ENCODE measurements around the gene SLC25A40. TPM values are rescaled to one million over a fixed set of nuclear protein-coding genes. Genes with fewer than 3 reads are reported as not detected.
A peak's percentile ranks its signal among the peaks of the same experiment; 100 is the strongest.

Gene SLC25A40
- total and polyA plus RNA-seq, 2 of the 13 experiments (the other 11 are each of a cell fraction or from before 2014, with no cell fraction given) = 12.9 to 13.6 TPM

GRCh38 chr7:87878208-87878735 lies 2.1 kb upstream of the SLC25A40 start:
- Histone ChIP-seq H2AFZ (ENCODE audit: low read length) (no peak overlapping the region), H3K4me3 (replicated peaks in 1 of 3; ENCODE audit: insufficient read depth in 1 of 3, low read depth in 2 of 3, low read length in 3 of 3) (peak overlapping the region; percentile 86 to 92 (median 92); a peak in 5 of 6 replicates), H3K79me2 (ENCODE audit: insufficient read depth, low read length) (peaks cover 78% of the 10 kb centered on the region), H3K9me3 (ENCODE audit: low read length) (no peaks in the 10 kb centered on the region), H3K9ac (ENCODE audit: insufficient read depth, low read depth, low read length) (peak overlapping the region; percentile 89; the same call in 1 of the 2 replicates), H4K20me1 (ENCODE audit: insufficient read depth, low read length) (no peaks in the 10 kb centered on the region), H3K4me1 (ENCODE audit: insufficient read depth, low read length) (peaks cover 59% of the 10 kb centered on the region), H3K36me3 (replicated peaks in 1 of 2; ENCODE audit: control insufficient read depth in 1 of 2, insufficient read depth in 2 of 2, low read length in 2 of 2) (peaks cover 2 to 11% of the 10 kb centered on the region in 2 experiments; a peak in 3 of 5 replicates), H3K27me3 (ENCODE audit: control insufficient read depth in 1 of 2, insufficient read depth in 2 of 2, low read length in 2 of 2) (no peaks in the 10 kb centered on the region; a peak in 1 of 5 replicates), H3K27ac (ENCODE audit: extremely low read length, insufficient read depth, low read length) (peak overlapping the region; percentile 21), H3K4me2 (ENCODE audit: low read depth, low read length) (peak overlapping the region; percentile 84)
- intact Hi-C loops (cut with micrococcal nuclease; ENCODE audit: unreplicated experiment) (loop anchor here (5.0 to 10.0 kb wide), 3 partner anchors 251 to 563 kb away; partner anchors contain the start of genes CROT and RUNDC3B), in situ Hi-C loops (cut with HindIII; ENCODE audit: extremely low pct_ligation_motif_present, low pct_unique_long_range_greater_than_20kb) (loop anchor here (10.0 kb wide), 1 partner anchor 533 kb away; the partner anchor contains the start of gene CROT)
- ChIA-PET CTCF (ENCODE audit: low intra/inter-chr PET ratio, low total read pairs) (no interaction called here), POLR2A (no interaction called here)
- FAIRE-seq = no peak
- ATAC-seq = no peak
- no peak for DNase-seq (ENCODE audit: low spot score)
- TF ChIP-seq ZNF317 (CRISPR knock-in tag; IDR thresholded peaks at IDR 0.05) (peak; percentile 97), NAIF1 (CRISPR knock-in tag; IDR thresholded peaks at IDR 0.05; ENCODE audit: borderline replicate concordance) (no peak), ZBTB39 (CRISPR knock-in tag; IDR thresholded peaks at IDR 0.05) (no peak), NFIC (IDR thresholded peaks at IDR 0.05; ENCODE audit: low read length) (no peak), ZNF652 (CRISPR knock-in tag; IDR thresholded peaks at IDR 0.05; ENCODE audit: borderline replicate concordance, low read depth) (peak; percentile 37; the same call in 1 of the 2 replicates), ZFP36L1 (CRISPR knock-in tag; IDR thresholded peaks at IDR 0.05) (no peak)
- 19% methylated on average over 3 of the region's 3 CpGs for WGBS (ENCODE audit: low lambda C conversion rate)
- no TSS peak for BruUV-seq (replicated peaks)

Data from HepG2 (cell line).